ENCODE results near the gene CNST.
"Not testable (repeated sequence)": the region's sequence is repeated elsewhere in the genome, so short reads cannot be mapped to it uniquely, and the experiment has no call there.

The CNST gene

DNA sequence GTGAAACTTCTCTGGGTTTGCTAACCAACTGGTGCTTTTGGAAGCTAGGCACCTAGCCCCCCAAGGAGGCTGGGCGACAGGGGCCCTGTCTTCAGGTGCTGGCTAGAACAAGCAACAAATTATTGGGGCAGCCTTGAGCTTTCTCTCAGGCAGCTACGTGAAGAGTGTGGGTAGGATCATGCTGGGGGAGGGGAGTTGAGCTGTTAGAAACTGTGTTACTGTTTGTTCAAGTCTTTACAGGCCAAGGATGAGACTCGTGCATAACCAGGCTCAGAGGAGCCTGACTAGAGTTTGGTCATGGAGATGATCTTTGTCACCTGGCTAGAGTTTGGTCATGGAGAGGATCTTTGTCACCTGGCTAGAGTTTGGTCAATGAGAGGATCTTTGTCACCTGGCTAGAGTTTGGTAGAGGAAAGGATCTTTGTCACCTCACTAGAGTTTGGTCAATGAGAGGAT lies 145.3 kb downstream of the CNST start:
- TF ChIP-seq, protein P1, sequence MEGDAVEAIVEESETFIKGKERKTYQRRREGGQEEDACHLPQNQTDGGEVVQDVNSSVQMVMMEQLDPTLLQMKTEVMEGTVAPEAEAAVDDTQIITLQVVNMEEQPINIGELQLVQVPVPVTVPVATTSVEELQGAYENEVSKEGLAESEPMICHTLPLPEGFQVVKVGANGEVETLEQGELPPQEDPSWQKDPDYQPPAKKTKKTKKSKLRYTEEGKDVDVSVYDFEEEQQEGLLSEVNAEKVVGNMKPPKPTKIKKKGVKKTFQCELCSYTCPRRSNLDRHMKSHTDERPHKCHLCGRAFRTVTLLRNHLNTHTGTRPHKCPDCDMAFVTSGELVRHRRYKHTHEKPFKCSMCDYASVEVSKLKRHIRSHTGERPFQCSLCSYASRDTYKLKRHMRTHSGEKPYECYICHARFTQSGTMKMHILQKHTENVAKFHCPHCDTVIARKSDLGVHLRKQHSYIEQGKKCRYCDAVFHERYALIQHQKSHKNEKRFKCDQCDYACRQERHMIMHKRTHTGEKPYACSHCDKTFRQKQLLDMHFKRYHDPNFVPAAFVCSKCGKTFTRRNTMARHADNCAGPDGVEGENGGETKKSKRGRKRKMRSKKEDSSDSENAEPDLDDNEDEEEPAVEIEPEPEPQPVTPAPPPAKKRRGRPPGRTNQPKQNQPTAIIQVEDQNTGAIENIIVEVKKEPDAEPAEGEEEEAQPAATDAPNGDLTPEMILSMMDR (IDR thresholded peaks at IDR 0.05; ENCODE audit: control extremely low read depth, extremely low read depth, low read depth, missing control alignments), result no peak
- CTCF ChIA-PET, result interaction anchor here (1.1 to 1.3 kb wide), 3 partner anchors 16 to 214 kb away, joined by 3 read pairs; no protein-coding TSS in a partner anchor
- DNase-seq (ENCODE audit: extremely low spot score), result no peak
- POLR2A ChIA-PET, result no interaction called here

DNA sequence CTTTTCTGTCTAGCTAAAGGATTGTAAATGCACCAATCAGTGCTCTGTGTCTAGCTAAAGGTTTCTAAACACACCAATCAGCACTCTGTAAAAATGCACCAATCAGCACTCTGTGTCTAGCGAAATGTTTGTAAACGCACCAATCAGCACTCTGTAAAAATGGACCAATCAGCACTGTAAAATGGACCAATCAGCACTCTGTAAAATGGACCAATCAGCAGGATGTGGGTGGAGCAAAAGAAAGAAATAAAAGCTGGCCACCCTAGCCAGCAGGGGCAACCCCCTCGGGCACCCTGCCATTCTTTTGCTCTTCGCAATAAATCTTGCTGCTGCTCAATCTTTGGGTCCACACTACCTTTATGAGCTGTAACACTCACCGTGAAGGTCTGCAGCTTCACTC lies 146.2 kb downstream of the CNST start:
- POLR2A ChIA-PET; DNase-seq (ENCODE audit: extremely low spot score): not testable (repeated sequence)
- CTCF ChIA-PET, result interaction anchor here (1.1 to 1.3 kb wide), 3 partner anchors 12 to 23 kb away, joined by 3 to 4 read pairs (median 3); no protein-coding TSS in a partner anchor

Measured in GM10248 (cell line).